Mesodermal cell (in vitro differentiated cells): ENCODE measurements around the gene ITPK1.

ENCODE experiments used
- H3K27ac ChIP-seq: 2 replicates; pipeline ENCODE4 v1.7.0; 2013; ENCODE audit warnings: mild to moderate bottlenecking, low read depth, low read length, moderate library complexity; ENCODE audit not compliant: severe bottlenecking
- H3K36me3 ChIP-seq: 2 replicates; pipeline ENCODE4 v1.7.1; 2013; ENCODE audit warnings: mild to moderate bottlenecking, low read length, moderate library complexity; ENCODE audit not compliant: control insufficient read depth, insufficient read depth
- H3K4me1 ChIP-seq: one replicate; pipeline ENCODE4 v1.7.1; 2013; ENCODE audit warnings: mild to moderate bottlenecking, low read length; ENCODE audit not compliant: insufficient read depth, control insufficient read depth, poor library complexity, severe bottlenecking
- H3K4me3 ChIP-seq: 2 replicates; pipeline ENCODE4 v1.7.0; 2013; ENCODE audit warnings: low read length, control low read depth, mild to moderate bottlenecking; ENCODE audit not compliant: insufficient read depth, poor library complexity, severe bottlenecking; ENCODE audit errors: extremely low read depth
- H3K9me3 ChIP-seq: 2 replicates; pipeline ENCODE4 v1.7.1; 2013; ENCODE audit warnings: mild to moderate bottlenecking, low read length, moderate library complexity; ENCODE audit not compliant: control insufficient read depth
- WGBS, 2 experiments: methylation state at CpG; one replicate each; pipeline ENCODE4 v1.1.5; 2013; ENCODE audit warnings: missing lambda C conversion rate in 2 of 2; ENCODE audit not compliant: insufficient coverage in 2 of 2; 5-methylcytosine and 5-hydroxymethylcytosine counted together

The ITPK1 gene

DNA sequence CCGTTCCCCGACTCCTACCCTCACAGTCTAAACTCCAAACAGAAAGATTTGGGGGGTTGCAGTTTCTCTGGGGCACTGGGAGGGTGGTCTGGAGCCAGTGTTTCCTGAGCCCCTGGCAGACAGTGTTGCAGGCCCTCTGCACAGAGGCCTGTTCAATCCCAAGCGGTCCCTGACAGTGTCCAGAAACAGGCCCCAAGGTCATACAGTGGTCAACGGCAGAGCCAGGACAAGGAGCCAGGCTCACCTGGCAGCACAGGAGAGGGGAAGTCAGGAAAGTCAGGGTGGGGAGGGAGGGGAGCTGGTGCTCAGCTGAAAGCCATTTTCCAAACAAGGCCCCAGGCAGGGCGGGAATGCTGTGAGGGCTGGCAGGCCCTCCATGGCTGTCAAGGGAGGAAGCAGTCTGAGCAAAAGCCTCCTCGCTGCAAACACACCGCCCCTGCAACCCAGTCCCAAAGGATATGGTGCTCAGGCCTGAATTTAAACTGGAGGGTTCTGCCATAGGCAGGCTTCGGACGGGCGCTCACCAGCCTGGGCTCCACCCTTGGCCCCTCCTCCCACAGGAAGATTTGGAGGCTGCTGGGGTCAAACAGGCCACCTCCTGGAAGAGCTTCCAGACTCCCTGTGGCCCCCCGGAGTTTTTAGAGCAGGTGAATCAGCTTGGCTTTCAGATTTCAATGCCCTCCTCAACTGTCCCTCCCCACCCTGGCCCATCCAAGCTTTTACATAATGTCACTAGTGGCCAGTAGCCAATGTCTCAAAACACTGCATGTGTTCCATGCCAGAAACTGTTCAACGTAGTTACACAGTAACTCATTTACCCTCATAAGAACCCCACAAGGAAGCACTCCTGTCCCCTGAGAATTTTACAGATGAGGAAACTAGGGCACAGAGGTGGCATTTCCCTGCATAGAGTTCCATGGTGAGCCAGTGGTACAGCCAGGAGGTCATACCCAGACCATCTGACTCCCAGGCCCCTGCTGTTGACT lies 151.3 kb downstream of the ITPK1 start:
- Histone ChIP-seq H3K36me3 (no peaks in the 10 kb centered on the region), H3K9me3 (no peaks in the 10 kb centered on the region), H3K27ac (no peak overlapping the region), H3K4me1 (peaks cover 20% of the 10 kb centered on the region), H3K4me3 (no peak overlapping the region)
- 90 to 94% methylated on average over 8 to 9 of the region's 12 CpGs for WGBS, 2 experiments

- Histone ChIP-seq H3K4me3 (no peak overlapping the region), H3K9me3 (no peaks in the 10 kb centered on the region), H3K27ac (no peak overlapping the region), H3K4me1 (peaks cover 28% of the 10 kb centered on the region), H3K36me3 (peaks cover under 1% of the 10 kb centered on the region)
- WGBS, 2 experiments = 86 to 89% methylated on average over 8 to 12 of the region's 14 CpGs
Observed at GRCh38 chr14:92963301-92964123, 152.2 kb downstream of the ITPK1 start.

DNA sequence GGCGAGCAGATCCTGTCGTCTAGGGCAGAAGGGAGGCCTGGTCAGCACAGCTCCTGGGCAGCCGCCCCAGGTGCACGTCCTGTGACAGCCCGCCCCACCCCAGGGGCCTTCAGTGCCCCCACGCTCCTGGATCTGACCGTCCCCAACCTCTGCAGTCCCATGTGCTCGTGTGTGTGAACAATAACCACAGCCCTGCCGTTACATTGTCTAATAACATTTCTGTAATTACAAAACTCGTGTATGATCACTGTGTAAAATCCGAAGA lies 153.0 kb downstream of the ITPK1 start:
- 93 to 98% methylated on average over 5 to 10 of the region's 11 CpGs for WGBS, 2 experiments
- H3K9me3 ChIP-seq = no peaks in the 10 kb centered on the region
- no peak overlapping the region for H3K27ac ChIP-seq
- H3K36me3 ChIP-seq = peaks cover 7% of the 10 kb centered on the region
- H3K4me3 ChIP-seq = no peak overlapping the region
- peaks cover 28% of the 10 kb centered on the region for H3K4me1 ChIP-seq

DNA sequence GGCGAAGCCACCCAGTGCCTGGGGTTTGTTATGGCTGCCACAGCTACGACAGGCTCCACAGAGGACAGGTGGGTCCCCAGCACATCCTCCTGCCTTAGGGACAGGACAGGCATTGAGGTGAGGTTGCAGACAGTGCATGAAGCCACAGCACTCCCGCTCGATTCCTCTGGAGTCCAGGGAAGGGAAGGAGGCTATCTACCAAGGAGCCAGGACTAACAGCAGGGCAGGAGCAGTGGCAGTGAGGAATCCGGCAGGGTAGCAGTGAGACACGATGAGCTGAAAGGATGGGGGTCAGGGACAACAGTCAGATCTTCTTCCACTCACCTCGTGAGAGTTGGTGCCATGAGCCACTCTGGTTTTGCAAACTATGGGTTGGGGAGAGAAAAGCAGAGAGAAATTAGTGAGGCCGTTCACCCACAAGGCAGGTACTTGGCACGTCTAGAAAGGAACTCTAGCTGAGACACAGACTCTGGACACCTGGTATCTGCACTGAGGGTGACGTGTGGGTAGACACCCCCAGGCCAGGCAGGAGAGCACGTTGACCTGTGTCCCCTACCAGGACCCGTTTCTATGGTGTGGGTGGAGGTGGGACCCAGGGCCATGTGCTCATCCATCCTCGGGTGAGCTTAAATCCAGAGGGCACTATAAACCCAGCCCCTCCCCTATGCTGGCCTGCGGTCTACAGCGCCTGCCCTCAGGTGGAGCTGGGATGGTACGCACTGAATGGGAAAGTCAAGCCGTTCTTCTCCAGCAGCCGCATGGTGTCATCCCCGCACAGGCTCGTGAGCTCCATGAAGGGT lies 153.5 kb downstream of the ITPK1 start:
- H3K27ac ChIP-seq = no peak overlapping the region
- peaks cover 8% of the 10 kb centered on the region for H3K36me3 ChIP-seq
- H3K4me3 ChIP-seq = no peak overlapping the region
- peaks cover 28% of the 10 kb centered on the region for H3K4me1 ChIP-seq
- H3K9me3 ChIP-seq = no peaks in the 10 kb centered on the region
- WGBS, 2 experiments = 87 to 96% methylated on average over 15 to 19 of the region's 20 CpGs

GRCh38 chr14:92961567-92961855 lies 154.2 kb downstream of the ITPK1 start:
- no peak overlapping the region for H3K4me3 ChIP-seq
- 93 to 96% methylated on average over 7 of the region's 7 CpGs for WGBS, 2 experiments

DNA sequence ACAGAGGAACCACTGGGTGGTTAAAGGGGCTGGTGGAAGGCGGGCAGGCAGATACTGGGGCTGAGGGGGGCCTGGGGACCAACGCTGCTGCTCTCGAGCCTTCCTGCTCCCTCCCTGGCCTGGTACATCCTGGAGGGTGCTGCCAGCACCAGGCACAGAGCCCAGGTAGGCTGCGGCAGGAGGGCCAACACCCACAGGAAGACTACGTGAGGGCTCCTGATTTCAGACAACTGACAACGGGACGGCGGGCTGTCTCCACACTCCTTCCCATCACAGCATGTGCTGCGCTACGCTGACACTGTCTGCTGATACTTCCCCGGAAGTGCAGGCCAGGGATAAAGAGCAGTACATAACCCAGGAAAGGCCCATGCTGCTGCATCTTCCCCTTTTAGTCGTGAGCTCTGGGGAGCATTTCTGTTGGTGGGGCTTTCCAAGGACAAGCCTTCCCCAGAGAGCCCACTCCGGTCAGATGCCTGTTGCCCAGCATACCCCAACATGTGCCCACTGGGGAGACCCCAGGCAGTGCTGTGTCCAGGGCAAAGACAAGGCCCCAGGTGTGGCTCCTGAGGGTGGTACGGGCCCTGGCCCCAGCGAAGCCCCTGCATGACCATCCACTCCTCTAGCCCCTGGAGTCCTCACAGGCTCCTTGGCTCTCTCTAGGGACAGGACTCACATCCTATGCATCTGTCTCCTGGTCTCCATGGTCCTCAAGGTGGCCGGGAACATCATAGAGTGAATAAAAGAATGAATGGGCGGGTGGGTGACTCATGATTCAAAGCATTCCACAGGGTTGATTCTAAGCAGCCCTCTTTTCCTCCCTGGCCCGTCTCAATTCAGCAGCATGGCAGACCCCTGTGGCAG lies 154.8 kb downstream of the ITPK1 start:
- Histone ChIP-seq H3K4me3 (no peak overlapping the region), H3K4me1 (peaks cover 28% of the 10 kb centered on the region), H3K36me3 (peaks cover 8% of the 10 kb centered on the region), H3K9me3 (no peaks in the 10 kb centered on the region), H3K27ac (peak overlapping the region; percentile 23)
- WGBS, 2 experiments = 89 to 93% methylated on average over 10 to 17 of the region's 18 CpGs

More at GRCh38 chr14:92961567-92961855, 154.2 kb downstream of the ITPK1 start:
- peaks cover 8% of the 10 kb centered on the region for H3K36me3 ChIP-seq
- no peak overlapping the region for H3K27ac ChIP-seq
- H3K9me3 ChIP-seq = no peaks in the 10 kb centered on the region
- peaks cover 28% of the 10 kb centered on the region for H3K4me1 ChIP-seq

DNA sequence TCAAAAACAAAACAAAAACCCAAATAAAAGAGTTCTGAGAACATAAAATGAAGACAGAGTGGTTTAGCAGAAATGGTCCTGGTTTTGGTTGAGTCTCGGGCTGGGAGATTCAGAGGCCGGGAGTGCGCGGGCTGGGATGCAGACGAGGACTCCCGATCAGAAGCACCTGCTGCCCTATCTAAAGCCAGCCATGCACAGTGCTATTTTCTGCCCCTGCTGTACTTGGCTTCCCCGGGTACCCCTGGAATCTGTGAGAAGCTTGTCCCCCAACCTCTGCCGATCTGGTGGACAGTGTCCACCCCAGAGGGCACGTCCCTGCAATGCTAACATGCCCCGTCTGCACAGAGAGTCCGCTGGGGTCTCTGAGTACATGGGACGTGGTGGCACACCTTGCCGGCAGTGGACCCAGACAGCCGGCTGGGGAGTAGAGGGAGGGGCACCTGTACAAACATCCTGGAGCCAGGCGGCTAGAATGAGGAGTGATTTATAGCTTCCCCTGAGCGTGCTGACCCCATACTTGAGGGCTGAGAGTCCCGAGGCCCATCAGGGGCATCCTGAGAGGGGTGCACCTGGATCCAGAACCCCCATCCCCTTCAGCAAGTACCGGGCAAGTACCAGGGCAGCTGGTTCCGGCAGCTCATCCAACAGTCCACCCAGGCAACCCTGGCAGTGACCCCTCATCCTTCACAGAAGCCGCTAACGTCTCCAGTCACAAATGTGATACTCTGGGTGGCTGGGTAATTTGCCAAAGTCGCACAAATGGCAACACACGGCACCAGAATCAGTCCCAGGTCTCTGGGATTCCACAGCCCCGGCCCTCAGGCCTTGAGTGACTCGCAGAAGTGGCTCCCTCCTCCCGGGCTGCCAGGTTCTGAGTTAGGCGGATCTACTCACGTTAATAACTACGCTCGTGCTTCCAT lies 155.7 kb downstream of the ITPK1 start:
- H3K27ac ChIP-seq = no peak overlapping the region
- H3K36me3 ChIP-seq = peaks cover 8% of the 10 kb centered on the region
- no peaks in the 10 kb centered on the region for H3K9me3 ChIP-seq
- H3K4me1 ChIP-seq = peaks cover 28% of the 10 kb centered on the region
- WGBS, 2 experiments = 92 to 93% methylated on average over 21 to 22 of the region's 30 CpGs
- no peak overlapping the region for H3K4me3 ChIP-seq

- H3K4me1 ChIP-seq = peaks cover 28% of the 10 kb centered on the region
- H3K27ac ChIP-seq = peak overlapping the region; percentile 29
- no peaks in the 10 kb centered on the region for H3K9me3 ChIP-seq
- 78 to 84% methylated on average over 9 to 10 of the region's 10 CpGs for WGBS, 2 experiments
- peaks cover 8% of the 10 kb centered on the region for H3K36me3 ChIP-seq
- no peak overlapping the region for H3K4me3 ChIP-seq
Observed at GRCh38 chr14:92959189-92959531, 156.6 kb downstream of the ITPK1 start.

GRCh38 chr14:92958373-92959188 lies 157.1 kb downstream of the ITPK1 start:
- no peak overlapping the region for H3K27ac ChIP-seq
- 95 to 98% methylated on average over 16 to 19 of the region's 22 CpGs for WGBS, 2 experiments
- H3K4me1 ChIP-seq = peaks cover 27% of the 10 kb centered on the region
- no peak overlapping the region for H3K4me3 ChIP-seq
- H3K9me3 ChIP-seq = no peaks in the 10 kb centered on the region
- peaks cover 8% of the 10 kb centered on the region for H3K36me3 ChIP-seq
